Activated T-cell treated with anti-CD3 and anti-CD28 coated beads for 48 hours (primary cell): ENCODE results near the gene RGS7.
"Not testable (repeated sequence)": the region's sequence is repeated elsewhere in the genome, so short reads cannot be mapped to it uniquely, and the experiment has no call there.

Experiments
- DNase-seq: peaks from one replicate; pipeline ENCODE4 v3.0.0-alpha.2; 2020; ENCODE audit warnings: low read depth

RGS7 gene

GRCh38 chr1:240973875-240974274 lies 383.1 kb downstream of the RGS7 start:
- DNase-seq = no peak

DNA sequence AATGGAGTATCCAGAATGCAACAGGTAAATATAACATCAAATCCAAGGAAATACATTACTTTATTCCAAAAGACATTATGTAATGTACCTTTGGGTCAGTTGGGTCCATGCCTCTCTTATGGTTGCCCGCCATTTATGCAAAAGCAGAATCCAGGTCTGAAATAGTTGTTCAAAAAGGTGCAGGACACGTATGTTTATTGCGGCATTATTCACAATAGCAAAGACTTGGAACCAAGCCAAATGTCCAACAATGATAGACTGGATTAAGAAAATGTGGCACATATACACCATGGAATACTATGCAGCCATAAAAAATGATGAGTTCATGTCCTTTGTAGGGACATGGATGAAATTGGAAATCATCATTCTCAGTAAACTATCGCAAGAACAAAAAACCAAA lies 384.9 kb downstream of the RGS7 start:
- not testable (repeated sequence) for DNase-seq

GRCh38 chr1:240970253-240970652 lies 386.8 kb downstream of the RGS7 start:
- no peak for DNase-seq

DNA sequence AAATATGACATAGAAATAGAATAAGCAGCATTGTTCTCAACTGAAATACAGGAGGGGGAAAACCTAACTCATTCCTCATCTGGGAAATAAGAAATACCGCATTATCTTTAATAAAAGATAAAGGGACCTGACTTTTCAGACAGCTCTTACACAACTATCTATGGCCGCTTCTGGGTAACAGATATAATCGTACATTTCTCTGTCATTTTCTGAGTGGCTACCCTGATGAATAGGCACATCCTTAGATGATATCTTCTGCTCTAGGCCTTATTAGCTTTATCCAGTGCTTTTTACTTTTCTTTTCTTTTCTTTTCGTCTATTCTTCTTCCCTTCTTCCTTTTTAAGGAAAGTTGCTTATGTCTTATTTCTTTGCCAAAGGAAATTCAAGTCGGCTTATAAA lies 388.1 kb downstream of the RGS7 start:
- no peak for DNase-seq

DNA sequence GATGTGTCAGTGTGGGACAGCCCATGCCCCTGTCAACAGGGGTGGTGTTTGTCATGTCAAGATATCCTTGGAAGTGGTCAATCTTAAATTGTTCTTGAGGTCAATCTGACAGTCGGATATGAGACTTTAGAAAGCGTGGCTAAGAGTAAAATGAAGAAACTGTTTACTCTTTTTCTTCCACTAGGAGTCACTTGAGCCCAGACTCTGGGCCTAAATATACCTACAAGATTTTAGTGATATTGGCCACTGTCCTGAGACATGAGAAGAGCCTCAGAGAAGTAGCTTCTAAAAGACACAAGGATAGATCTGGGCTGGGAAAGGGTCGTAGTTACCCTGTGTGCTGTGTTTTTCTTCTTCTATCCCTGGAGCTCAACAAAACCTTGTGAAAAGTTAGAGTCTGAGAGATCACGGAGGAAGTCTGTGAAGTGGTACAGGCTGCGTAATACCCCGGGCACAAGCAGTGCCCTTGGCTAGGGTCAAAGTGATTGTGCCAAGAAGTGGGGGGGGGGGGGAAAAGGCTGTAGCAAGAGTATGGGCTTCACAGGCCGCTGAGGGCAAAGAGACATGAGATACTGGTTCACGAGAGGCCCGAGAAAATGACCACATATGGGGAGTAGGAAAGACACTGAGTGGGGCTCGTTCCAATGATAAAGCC lies 389.8 kb downstream of the RGS7 start:
- no peak for DNase-seq

GRCh38 chr1:240965581-240966091 lies 391.4 kb downstream of the RGS7 start:
- no peak for DNase-seq

DNA sequence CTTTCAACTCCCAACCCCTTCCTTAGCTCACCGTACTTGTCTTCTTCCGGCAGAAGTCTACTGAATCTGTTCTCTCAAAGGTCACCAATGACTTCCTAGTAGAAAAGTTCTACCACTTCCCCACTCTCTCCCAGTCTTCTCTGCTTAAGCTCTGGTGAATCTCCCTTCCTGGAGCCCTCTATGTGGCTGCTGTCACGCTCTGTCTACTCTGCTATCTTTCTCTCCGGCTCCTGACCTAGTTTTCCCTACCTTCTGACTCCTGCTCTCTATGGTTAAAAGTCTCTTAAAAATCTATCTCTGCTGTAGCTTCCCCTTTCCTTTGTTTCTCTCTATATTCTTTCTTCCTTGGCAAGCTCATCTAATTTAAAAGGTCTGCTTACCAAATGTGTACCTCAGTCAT lies 394.9 kb downstream of the RGS7 start:
- DNase-seq = no peak

DNA sequence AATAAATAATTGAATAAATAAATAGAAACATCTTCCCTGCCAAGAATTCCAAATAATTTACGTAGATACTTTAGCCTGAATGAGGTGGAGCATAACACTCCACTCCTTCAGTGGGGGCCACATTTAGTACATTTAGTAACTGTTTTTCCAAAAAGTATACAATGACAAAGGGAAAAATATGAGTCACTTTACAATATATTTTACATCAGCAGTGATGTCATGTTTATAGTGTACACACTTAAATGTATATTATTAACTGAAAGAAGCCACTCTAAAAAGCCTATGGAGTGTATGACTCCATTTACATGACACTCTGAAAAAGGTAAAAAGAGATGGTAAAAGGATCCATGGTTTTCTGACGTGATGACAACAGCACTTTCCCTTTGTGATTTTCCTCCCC lies 400.6 kb downstream of the RGS7 start:
- DNase-seq = no peak

GRCh38 chr1:240956020-240956419 lies 401.0 kb downstream of the RGS7 start:
- DNase-seq = no peak

DNA sequence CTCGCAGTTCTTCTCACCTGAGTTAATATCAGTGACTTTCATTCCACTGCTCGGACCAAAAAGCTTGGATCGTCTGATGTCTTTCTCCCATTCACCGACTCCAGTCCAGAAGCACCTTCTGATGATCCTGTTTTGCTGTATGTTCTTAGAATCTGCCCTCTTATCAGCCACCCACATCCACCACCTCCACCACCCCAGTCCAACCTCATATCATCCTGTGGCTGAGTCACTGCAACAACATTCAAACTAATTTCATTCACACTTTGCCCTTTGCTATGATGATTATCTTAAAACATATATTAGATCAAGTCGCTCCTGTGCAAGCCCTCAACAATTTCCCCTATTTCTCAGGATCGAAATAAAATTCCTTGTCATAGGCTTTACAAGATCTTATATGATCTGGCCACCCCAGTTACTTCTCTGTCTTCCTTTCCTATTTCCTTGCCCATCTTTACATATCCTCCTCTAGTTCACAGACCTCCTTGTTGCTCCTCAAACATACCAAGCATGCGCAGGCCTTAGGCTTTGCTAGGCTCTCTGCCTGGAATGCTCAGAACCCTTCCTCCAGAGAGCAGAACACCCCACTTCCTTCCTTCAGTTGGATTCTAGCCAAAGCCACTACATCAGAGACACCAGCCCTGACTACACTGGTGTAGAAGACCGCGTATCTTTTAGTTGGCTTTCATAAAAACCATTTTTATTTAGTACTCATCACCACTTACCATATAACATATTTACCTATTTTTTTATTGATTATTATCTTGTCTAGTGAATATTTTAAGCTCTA lies 409.4 kb downstream of the RGS7 start:
- no peak for DNase-seq

DNA sequence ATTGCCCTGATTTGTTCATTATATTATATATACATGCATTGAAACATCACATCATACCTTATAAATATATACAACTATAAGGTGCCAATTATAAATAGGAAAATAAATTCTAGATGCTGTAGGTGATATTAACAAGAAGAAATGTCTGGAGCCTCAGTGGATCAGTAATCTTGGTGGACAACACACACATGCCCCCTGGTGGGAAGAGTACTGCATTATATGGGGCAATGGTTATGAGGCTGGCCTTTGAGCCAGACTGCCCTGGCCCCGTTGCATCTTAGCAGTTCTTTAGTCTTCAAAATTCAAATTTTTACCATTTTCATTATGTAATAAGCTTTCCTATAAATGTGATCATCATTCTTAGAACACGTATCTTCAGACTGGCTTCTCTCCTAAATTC lies 410.1 kb downstream of the RGS7 start:
- no peak for DNase-seq

DNA sequence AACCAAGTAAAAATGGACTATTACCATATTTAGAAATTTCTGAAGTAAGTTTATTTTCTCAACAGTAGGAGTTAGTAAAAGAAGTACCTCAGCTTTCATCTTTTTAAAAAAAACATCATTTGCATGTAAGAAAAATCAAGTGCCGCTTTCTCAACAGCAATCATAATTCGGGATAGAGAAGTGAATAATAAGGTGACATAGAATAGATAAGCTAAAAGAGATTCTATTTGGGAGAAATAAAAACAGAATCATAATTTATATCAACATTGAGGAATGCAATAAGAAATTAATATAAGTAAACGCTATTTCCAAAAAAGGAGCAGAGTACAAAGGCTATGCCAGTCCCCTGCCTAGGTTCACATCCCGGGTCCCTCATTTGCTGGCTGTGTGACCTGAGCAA lies 414.1 kb downstream of the RGS7 start:
- DNase-seq = no peak

DNA sequence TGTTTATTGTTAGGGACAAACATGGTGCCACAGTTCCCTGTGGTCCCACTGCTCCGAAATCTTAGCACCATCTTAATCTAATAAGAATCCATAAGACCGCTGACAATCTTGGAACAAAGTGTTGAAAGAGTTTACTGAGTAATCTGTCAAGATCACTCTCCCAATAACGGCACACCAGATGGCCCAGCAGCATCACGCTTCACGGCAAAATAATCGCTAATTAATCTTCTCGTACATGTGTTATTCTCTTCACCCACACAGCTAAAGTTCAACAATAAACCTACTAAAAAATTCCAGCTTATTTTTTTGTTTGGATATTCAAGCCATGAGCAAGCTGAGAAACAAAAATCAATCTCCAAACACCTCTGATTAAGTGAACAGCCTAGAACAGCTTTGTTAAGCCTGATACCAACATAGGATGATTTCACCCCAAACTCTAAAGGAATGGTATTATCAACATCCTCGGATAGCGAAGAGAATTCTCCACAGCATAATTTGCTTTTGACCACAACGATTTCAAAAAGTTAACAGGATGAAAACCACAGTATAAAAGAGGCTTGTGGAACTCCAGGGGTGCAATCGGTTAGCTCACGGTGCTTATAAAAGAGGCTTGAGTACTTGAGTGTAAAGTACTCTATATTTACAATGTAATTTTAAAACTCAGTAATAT lies 415.2 kb downstream of the RGS7 start:
- DNase-seq = no peak

DNA sequence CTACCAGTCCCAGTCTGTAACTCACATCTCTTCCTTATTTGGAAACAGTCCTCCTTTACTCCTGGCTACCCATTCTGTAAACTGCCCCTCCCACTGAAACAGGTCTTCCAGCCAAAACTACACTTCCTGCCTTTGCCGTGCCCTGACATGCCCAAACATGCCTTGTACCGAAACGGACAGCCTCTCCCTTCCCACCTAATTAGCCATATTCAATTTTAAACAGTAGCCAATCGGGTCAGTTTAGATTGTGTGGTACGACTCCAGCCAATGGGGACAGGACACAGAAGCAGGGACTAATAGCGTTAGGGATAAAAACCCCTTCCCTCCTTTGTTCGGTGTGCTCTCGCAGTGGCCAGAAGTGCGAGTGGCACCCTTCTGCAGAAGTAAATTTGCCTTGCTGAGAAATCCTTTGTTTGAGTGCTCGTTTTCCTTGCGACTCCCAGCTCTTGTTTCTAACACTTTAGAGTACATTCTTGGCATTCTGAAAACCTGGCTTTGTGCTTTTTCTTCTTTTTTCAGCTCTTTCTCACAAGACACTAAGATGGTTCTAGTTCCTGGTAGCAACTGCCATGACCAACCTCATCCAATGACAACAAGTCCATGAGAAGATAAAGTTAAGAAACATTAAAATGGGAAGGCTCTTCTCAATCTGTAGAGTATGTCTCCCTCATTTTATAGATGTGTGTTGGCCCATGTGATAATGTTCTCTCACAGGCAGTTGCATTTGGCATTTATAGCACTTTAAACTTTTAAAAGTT lies 419.9 kb downstream of the RGS7 start:
- DNase-seq = no peak

DNA sequence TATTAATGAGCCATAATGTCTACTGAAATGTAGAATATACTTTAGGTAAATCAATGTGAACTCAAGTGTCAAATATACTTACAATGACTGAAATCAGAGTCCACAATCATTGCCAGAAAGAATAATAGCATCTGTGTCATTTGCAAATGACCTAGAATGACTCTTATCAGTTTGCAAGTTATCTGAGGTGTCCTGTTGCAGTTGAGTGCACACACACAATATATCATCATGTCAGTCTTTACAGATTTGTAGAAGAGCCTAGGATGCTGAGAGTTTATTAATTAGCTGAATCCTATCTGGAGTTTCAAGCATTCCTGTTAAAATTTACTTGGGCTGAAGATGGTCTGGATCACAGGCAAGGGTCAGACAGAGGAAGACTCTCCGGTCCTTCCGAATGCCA lies 421.1 kb downstream of the RGS7 start:
- DNase-seq = no peak

DNA sequence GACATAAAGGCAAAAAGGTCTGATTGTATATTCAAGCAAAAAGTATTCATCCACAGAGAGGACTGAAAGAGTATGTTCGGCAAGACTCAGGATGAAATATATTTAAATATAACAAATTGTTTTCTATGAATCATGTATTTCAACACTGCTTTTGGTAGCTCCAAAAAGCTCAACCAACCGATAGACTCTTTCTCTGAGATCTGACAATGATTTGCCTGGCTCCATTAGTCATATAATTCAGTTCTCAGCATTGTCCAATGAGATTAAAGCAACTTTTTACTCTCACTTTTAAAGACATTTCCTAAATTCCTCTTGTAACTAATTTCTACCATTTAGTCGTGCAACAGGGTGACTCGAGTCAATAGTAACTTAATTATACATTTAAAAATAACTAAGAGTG lies 426.0 kb downstream of the RGS7 start:
- DNase-seq = no peak

- no peak for DNase-seq
These were observed 428.7 kb downstream of the RGS7 start for GRCh38 chr1:240928265-240928664.

- DNase-seq = no peak
These were observed 429.2 kb downstream of the RGS7 start for GRCh38 chr1:240927821-240928220.

DNA sequence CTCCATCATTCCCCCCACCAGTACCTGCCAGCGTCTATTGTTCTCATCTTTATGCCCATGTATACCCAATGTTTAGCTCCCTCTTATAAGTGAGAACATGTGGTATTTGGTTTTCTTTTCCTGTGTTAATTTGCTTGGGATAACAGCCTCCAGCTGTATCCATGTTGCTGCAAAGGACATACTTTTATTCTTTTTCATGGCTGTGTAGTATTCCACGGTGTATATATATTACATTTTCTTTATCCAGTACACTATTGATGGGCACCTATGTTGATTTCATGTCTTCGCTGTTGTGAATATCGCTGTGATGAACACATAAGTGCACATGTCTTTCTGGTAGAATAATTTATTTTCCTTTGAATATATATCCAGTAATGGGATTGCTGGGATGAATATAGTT lies 431.7 kb downstream of the RGS7 start:
- no peak for DNase-seq

DNA sequence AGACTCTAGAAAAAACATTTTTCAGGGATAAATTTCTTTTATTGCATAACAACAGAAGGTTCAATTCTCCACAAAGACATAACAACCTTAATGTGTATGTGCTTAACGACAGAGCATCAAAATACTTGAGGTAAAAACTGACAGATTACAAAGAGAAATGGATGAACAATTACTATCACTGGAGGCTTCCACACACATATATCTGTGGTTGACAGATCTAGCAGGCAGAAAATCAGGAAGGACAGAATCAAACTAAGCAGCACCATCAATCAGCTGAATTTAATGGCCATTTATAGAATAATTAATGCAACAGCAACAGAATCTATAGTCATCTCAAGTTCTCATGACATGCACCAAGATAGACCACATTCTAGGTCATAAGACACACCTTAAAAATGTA lies 439.0 kb downstream of the RGS7 start:
- no peak for DNase-seq

GRCh38 chr1:240914506-240914905 lies 442.5 kb downstream of the RGS7 start:
- no peak for DNase-seq

- DNase-seq = no peak
These were observed 444.2 kb downstream of the RGS7 start for GRCh38 chr1:240912821-240913220.
